ENCODE results near the gene OTUD6A. TPM values are rescaled to one million over a fixed set of nuclear protein-coding genes. Genes with fewer than 3 reads are reported as not detected.

Gene OTUD6A
- total RNA-seq, 1 donor from 2014 or later = not detected

Other genes with a start within 250 kb of the OTUD6A start
- gene AWAT2, start 12.5 kb upstream of the OTUD6A start, total RNA-seq = not detected
- gene IGBP1, start 71.0 kb downstream of the OTUD6A start, total RNA-seq = 43.4 TPM
- gene DGAT2L6, start 115.0 kb downstream of the OTUD6A start, total RNA-seq = not detected
- gene AWAT1, start 172.2 kb downstream of the OTUD6A start, total RNA-seq = not detected
- 1.7 TPM for gene P2RY4, start 197.7 kb downstream of the OTUD6A start, total RNA-seq
- gene ARR3, start 205.9 kb downstream of the OTUD6A start, total RNA-seq = not detected
- gene RAB41, start 219.7 kb downstream of the OTUD6A start, total RNA-seq = not detected
- gene PDZD11, start 227.5 kb downstream of the OTUD6A start, total RNA-seq = 40.4 TPM
- 1.0 TPM for gene KIF4A, start 227.6 kb downstream of the OTUD6A start, total RNA-seq